NCI-H128 (cell line): ENCODE measurements around the gene TTC21B.
A peak's percentile ranks its signal among the peaks of the same experiment; 100 is the strongest.

Source experiments
- DNase-seq: peaks from one replicate; lab custom pipeline; 2025; ENCODE audit not compliant: unreplicated experiment; lab: John Stamatoyannopoulos, UW

Gene TTC21B

DNA sequence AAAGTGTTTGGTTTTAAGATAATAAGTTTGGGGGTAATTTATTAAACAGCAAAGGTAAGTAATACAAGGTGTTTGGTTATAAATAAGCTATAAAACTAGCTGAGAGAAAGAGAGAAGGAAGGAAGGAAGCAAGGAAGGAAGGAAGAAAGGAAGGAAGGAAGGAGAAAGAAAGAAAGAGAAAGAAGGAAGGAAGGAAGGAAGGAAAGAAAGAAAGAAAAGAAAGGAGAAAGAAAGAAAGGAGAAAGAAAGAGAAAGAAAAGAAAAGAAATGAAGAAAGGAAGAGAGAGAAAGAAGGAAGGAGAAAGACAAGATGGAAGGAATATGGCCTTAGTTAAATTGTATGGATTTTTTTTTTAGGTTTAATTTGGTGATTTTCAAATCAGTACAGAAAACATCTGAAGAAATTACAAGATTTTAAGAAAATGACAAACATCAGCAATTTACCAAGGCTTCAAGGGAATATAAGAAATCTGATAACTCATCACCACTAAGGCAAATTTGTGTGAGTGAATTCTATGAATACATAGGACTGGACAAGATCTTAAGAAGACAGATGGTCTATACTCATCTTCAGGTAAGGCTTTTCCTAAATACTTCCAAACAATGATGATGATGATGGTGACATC is 113.1 kb downstream of the TTC21B start:
- DNase-seq, result no peak

DNA sequence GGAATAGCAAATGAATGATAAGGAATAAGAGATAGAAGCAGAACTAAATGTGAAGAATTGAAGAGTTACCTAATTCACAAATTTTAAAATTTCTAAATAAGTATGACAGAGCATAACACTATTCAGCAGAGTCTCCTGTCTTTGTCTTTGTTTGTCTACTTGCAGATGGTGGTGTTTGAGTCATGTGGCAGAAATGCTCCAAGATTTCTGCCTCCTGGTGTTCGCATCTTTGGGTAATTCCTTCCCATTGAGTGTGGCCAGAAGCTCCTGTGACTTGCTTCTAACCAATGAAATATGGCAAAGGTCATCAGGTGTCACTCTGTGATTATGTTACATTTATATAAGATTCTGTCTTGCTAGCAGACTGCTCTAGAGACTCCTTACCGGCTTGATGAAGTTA is 114.0 kb downstream of the TTC21B start:
- DNase-seq, result no peak

DNA sequence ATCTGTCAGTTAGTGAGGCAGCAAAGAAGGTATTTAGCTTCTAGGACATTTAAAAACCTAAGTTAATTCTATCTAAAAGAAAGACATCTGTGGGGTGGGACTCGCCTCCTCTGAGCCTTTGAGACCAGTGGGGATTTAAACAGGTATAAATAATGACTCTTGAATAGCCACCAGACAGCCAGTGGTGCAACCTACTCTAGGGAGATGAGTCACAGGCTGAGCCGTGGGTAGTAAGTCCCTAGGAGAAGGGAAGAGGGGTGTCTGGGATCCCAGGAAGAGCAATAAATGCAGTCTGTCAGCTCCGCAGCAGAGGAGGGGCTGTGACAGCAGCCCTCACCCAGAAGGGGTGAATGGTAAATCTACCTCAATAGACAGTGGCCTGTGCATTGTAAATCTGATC is 116.5 kb downstream of the TTC21B start:
- DNase-seq, result no peak

DNA sequence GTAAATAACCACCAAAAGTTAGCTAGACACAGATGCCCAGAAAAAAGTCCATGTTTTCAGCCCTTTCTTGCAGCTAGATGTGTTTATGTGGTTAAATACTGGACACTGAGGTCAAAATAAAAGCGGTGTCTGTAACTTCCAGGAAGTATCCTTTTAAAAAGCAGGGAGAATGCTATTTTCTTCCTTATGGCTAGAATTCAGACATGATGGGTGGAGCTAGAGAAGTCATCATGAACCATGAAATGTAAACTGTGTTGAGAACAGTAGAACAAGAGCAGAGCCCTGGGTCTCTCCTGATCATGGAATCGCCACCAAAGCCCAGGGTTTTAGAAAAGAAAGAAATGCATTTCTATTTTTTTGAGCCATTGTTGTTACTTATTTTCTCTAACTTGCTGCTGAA is 118.2 kb downstream of the TTC21B start:
- DNase-seq, result no peak

DNA sequence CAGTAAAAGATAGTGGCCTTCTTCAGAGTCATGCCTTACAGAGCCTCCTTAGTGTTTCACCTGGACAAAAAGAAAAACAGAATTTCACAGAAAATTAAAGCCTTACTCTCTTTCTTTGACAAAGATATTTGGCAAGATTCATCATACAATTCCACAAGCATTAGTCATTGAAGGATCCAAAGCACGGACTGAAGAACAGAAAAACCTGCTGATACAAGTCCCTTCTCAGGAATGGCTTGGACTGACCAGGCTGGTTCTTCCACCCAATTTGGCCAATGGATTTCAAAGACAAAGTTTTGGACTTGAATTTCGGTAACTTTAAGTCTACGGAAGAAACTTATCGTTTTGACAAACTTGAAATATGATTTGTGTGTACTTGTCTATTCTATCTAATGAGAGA is 120.4 kb downstream of the TTC21B start:
- DNase-seq, result no peak

DNA sequence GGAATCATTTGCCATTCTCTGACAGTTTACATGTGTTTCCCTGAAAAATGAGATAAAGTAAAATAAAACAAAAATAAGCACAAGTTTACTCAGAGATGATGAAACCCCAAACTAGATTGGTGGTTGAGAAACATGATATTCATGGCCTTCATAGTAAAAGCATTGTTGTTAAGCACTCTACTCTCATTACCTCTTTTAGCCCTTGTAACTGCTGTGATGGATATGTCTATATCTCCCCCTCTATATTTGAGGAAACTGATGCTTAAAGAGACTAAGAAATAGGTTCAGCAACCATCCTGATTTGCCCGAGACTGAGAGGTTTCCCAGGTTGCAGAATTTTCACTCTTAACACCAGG is 125.7 kb downstream of the TTC21B start:
- no peak for DNase-seq

DNA sequence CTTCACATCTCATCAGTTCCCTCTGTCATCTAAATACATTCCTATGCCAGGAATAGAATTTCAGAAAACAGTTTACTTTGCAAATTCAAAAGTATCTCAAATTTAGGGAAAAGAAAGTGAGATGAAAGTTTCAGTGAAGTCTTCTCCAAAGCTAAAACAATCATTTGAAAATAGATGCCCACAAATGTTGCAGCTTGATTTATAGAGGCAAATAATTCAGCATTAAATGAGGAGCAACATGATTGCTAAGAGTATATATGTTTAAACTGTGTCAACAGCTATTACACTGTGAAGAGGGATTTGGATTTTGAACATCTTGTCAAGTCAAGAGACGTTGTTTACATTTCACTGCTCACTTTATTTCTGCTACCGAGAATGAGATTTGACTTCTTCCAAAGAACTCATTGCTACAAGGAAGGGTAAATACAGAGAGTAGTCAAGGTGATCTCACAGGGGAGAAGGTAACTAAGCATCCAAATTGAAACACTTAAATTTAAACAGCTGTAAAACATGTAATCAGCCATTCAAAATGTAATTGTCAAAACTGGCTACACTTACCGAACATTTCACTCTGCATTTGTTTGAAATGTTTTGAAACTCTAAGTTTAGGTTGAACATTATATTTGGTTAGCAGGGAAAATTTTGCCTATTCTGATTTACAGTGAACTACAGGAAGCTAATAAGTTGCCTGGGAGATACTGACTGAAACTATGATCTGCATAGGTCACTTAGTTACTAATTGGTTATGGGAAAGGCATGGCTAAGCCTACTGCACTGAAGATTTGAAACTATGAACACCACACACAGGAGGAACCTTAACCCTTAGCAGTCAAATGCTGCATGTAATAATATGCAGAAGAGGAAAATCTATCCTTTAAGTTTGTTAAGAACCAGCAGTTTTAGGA is 126.3 kb downstream of the TTC21B start:
- no peak for DNase-seq

DNA sequence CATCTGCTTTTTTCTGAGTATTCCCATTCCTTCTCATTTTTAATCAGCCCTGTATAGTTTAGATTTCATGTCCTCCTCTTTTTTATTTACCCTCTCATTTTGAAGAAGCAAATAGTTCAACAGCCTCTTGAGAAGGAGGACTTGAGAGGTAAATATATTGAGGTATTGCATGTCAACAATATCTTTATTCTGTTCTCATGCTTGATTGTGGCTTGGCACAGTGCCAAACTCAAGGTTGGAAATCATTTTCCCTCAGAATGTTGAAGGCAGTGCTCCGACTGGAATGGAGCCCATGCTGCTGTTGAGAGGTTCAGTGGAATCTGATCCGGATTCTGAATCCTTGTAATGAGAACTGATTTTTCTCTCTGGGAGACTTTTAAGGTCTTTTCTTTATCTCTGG is 128.5 kb downstream of the TTC21B start:
- peak; percentile 84 for DNase-seq
